IMR-90 (cell line): ENCODE results near the gene KRT37.

Experiments
- CEBPB ChIP-seq: IDR thresholded peaks from 2 replicates; pipeline ENCODE4 v1.6.1; 2012; ENCODE audit warnings: low read depth, low read length, improper control_type of control experiment
- NFE2L2 ChIP-seq: fragments of 150-350 bp; IDR thresholded peaks from 2 replicates; pipeline ENCODE4 v1.6.1; 2016; ENCODE audit warnings: low read depth, mild to moderate bottlenecking, low read length
- POLR2A ChIP-seq: IDR thresholded peaks from 2 replicates; pipeline ENCODE4 v1.6.1; 2012; ENCODE audit warnings: mild to moderate bottlenecking, low read depth, low read length
- USF2 ChIP-seq: fragments of 150-350 bp; IDR thresholded peaks from 2 replicates; pipeline ENCODE4 v1.6.1; 2017; ENCODE audit warnings: mild to moderate bottlenecking, antibody characterized with exemption, low read length, low read depth
- TF ChIP-seq, protein P1 (sequence below): conservative IDR thresholded peaks from 2 replicates; pipeline ENCODE4 v1.5.1; 2012; ENCODE audit warnings: mild to moderate bottlenecking, low read depth, low read length, improper control_type of control experiment

GRCh38 chr17:41464173-41464572 is 39.8 kb upstream of the KRT37 start:
- TF ChIP-seq, protein P1, sequence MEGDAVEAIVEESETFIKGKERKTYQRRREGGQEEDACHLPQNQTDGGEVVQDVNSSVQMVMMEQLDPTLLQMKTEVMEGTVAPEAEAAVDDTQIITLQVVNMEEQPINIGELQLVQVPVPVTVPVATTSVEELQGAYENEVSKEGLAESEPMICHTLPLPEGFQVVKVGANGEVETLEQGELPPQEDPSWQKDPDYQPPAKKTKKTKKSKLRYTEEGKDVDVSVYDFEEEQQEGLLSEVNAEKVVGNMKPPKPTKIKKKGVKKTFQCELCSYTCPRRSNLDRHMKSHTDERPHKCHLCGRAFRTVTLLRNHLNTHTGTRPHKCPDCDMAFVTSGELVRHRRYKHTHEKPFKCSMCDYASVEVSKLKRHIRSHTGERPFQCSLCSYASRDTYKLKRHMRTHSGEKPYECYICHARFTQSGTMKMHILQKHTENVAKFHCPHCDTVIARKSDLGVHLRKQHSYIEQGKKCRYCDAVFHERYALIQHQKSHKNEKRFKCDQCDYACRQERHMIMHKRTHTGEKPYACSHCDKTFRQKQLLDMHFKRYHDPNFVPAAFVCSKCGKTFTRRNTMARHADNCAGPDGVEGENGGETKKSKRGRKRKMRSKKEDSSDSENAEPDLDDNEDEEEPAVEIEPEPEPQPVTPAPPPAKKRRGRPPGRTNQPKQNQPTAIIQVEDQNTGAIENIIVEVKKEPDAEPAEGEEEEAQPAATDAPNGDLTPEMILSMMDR: no peak
- TF ChIP-seq USF2 (no peak), CEBPB (no peak), NFE2L2 (no peak), POLR2A (no peak)
